BJ (cell line): ENCODE results near the gene TRIM38. TPM values are rescaled to one million over a fixed set of nuclear protein-coding genes. Genes with fewer than 3 reads are reported as not detected.

ENCODE experiments used
- CTCF ChIA-PET: fragments of 350-600 bp; formaldehyde crosslinking; extraction: SDS; loops from one replicate; lab custom pipeline; 2021; ENCODE audit warnings: antibody characterized with exemption, inconsistent platforms; lab: Yijun Ruan, JAX
- POLR2A ChIA-PET: fragments of 300-600 bp; sonication (Branson Sonifier 250); formaldehyde crosslinking; extraction: SDS; loops from one replicate; lab custom pipeline; 2021; ENCODE audit warnings: antibody characterized with exemption; lab: Charles Lee
- DNase-seq: peaks from one replicate; pipeline ENCODE4 v3.0.0-alpha.2; 2011; ENCODE audit warnings: low read depth
- H3K27me3 ChIP-seq: 2 replicates; pipeline ENCODE4 v1.6.0; 2011; ENCODE audit warnings: low read length; ENCODE audit not compliant: control insufficient read depth, insufficient read depth
- H3K36me3 ChIP-seq: 2 replicates; pipeline ENCODE4 v1.5.1; 2011; ENCODE audit warnings: low read length; ENCODE audit not compliant: control insufficient read depth, insufficient read depth
- H3K4me3 ChIP-seq: 2 replicates; pipeline ENCODE4 v1.5.1; 2011; ENCODE audit warnings: low read depth, mild to moderate bottlenecking, control low read depth, low read length
- CTCF ChIP-seq: IDR thresholded peaks from 2 replicates; pipeline ENCODE4 v1.5.1; 2011; ENCODE audit warnings: low read depth, mild to moderate bottlenecking, control low read depth, inconsistent platforms, low read length, moderate library complexity; ENCODE audit not compliant: insufficient read depth
- polyA plus RNA-seq: library from polyadenylated mRNA; depleted of rRNA; stranded (reverse); fragments of >200 nt; gene quantifications from 2 replicates; pipeline ENCODE4 v1.2.3, GENCODE V29; 2011

Gene TRIM38
- polyA plus RNA-seq, 1 experiment: 4.7 TPM

- DNase-seq: no peak
- no peaks in the 10 kb centered on the region for H3K27me3 ChIP-seq
- ChIA-PET CTCF (interaction anchor here (0.7 to 1.1 kb wide), 3 partner anchors 15 to 31 kb away, joined by 3 to 5 read pairs (median 4); no protein-coding TSS in a partner anchor), POLR2A (interaction anchor here (1.0 kb wide), 1 partner anchor 10 kb away, joined by 3 read pairs; no protein-coding TSS in a partner anchor)
- no peak for TF ChIP-seq CTCF
- peaks cover 8% of the 10 kb centered on the region for H3K36me3 ChIP-seq
- H3K4me3 ChIP-seq: peak overlapping the region; percentile 70; the same call in 1 of the 2 replicates
Observed at GRCh38 chr6:25961619-25962148, 918 bp upstream of the TRIM38 start.

GRCh38 chr6:25963426-25964123 lies 973 bp downstream of the TRIM38 start:
- no peak for TF ChIP-seq CTCF

GRCh38 chr6:25965058-25965457 lies 2.5 kb downstream of the TRIM38 start:
- POLR2A ChIA-PET: no interaction called here

More at GRCh38 chr6:25963426-25964123, 973 bp downstream of the TRIM38 start:
- Histone ChIP-seq H3K27me3 (no peaks in the 10 kb centered on the region), H3K4me3 (peak overlapping the region; percentile 70), H3K36me3 (peaks cover 10% of the 10 kb centered on the region)
- no peak for DNase-seq
- CTCF ChIA-PET: interaction anchor here (1.3 kb wide), 1 partner anchor 244 kb away, joined by 4 read pairs; no protein-coding TSS in a partner anchor
- POLR2A ChIA-PET: no interaction called here

GRCh38 chr6:25966711-25967110 lies 4.1 kb downstream of the TRIM38 start:
- DNase-seq: no peak
- no peaks in the 10 kb centered on the region for H3K27me3 ChIP-seq
- H3K36me3 ChIP-seq: peaks cover 10% of the 10 kb centered on the region
- no peak for TF ChIP-seq CTCF
- CTCF ChIA-PET: interaction anchor here (2.1 to 2.8 kb wide), 2 partner anchors 26 to 51 kb away, joined by 5 to 13 read pairs; a partner anchor contains a TSS
- POLR2A ChIA-PET: no interaction called here
- no peak overlapping the region for H3K4me3 ChIP-seq

More at GRCh38 chr6:25965058-25965457, 2.5 kb downstream of the TRIM38 start:
- Histone ChIP-seq H3K36me3 (peaks cover 10% of the 10 kb centered on the region), H3K4me3 (no peak overlapping the region), H3K27me3 (no peaks in the 10 kb centered on the region)
- DNase-seq: no peak
- no peak for TF ChIP-seq CTCF
- CTCF ChIA-PET: interaction anchor here (1.1 to 2.8 kb wide), 3 partner anchors 13 to 38 kb away, joined by 3 to 13 read pairs (median 3); no protein-coding TSS in a partner anchor

- POLR2A ChIA-PET: no interaction called here
- no peak for DNase-seq
- H3K36me3 ChIP-seq: peaks cover 26% of the 10 kb centered on the region
Observed at GRCh38 chr6:25968769-25969168, 6.2 kb downstream of the TRIM38 start.

More at GRCh38 chr6:25968769-25969168, 6.2 kb downstream of the TRIM38 start:
- Histone ChIP-seq H3K27me3 (no peaks in the 10 kb centered on the region), H3K4me3 (no peak overlapping the region)
- TF ChIP-seq CTCF: no peak
- CTCF ChIA-PET: interaction anchor here (0.9 to 2.1 kb wide), 4 partner anchors 23 to 49 kb away, joined by 3 to 5 read pairs (median 4); a partner anchor contains a TSS
